HepG2 (cell line): ENCODE measurements around the gene AQP11. TPM values are rescaled to one million over a fixed set of nuclear protein-coding genes. Genes with fewer than 3 reads are reported as not detected.

Experiments used
- ATAC-seq: fragments of 200-7000 bp; cut with Tn5 transposase; 3 replicates; pipeline ENCODE4 v1.9.1; 2020; ENCODE audit warnings: mild to moderate bottlenecking, moderate library complexity
- BruUV-seq: library from RNA; stranded (reverse); fragments of 400-500 nt; replicated peaks from 2 replicates; lab custom pipeline; 2021; lab: Mats Ljungman, UMichigan
- CTCF ChIA-PET: fragments of 300-600 bp; formaldehyde crosslinking; extraction: SDS; loops from one replicate; lab custom pipeline; 2021; ENCODE audit warnings: low total read pairs, inconsistent platforms, low intra/inter-chr PET ratio; lab: Yijun Ruan, JAX
- POLR2A ChIA-PET: fragments of 350-600 bp; sonication (Branson Sonifier 250); formaldehyde crosslinking; loops from one replicate; lab custom pipeline; 2020; ENCODE audit warnings: antibody characterized with exemption, inconsistent platforms; lab: Yijun Ruan, JAX
- DNase-seq: peaks from one replicate; pipeline ENCODE4 v3.0.0-alpha.2; 2015; ENCODE audit warnings: low spot score
- FAIRE-seq: peaks from 3 replicates; lab custom pipeline; 2011; peaks lifted over from hg19 to GRCh38; lab: Jason Lieb, UNC
- H2AFZ ChIP-seq: one replicate; pipeline ENCODE4 v1.6.1; 2011; ENCODE audit warnings: low read length, inconsistent platforms
- H3K27ac ChIP-seq: fragments of 300-600 bp; 3 replicates; pipeline ENCODE4 v1.8.0; 2011; ENCODE audit warnings: mixed run types, mild to moderate bottlenecking, mixed read lengths, low read length, inconsistent platforms; ENCODE audit not compliant: insufficient read depth; ENCODE audit errors: extremely low read length
- H3K27me3 ChIP-seq, 2 experiments: fragments of 200-600 bp in 1 of 2; 2 replicates in 1 of 2; 3 replicates in 1 of 2; pipeline versions ENCODE4 v1.6.0 to v1.8.0; 2011; ENCODE audit warnings: low read length in 2 of 2, mild to moderate bottlenecking in 2 of 2, moderate library complexity in 2 of 2, inconsistent platforms in 1 of 2; ENCODE audit not compliant: insufficient read depth in 2 of 2, control insufficient read depth in 1 of 2
- H3K36me3 ChIP-seq, 2 experiments: fragments of 200-600 bp in 1 of 2; replicated peaks in 1 of 2; 2 replicates in 1 of 2; 3 replicates in 1 of 2; pipeline versions ENCODE4 v1.5.1 to v1.8.0; 2011; ENCODE audit warnings: low read length in 2 of 2, inconsistent platforms in 1 of 2; ENCODE audit not compliant: insufficient read depth in 2 of 2, control insufficient read depth in 1 of 2
- H3K4me1 ChIP-seq: 2 replicates; pipeline ENCODE4 v1.5.1; 2012; ENCODE audit warnings: low read length, inconsistent platforms; ENCODE audit not compliant: insufficient read depth
- H3K4me2 ChIP-seq: 2 replicates; pipeline ENCODE4 v1.6.0; 2011; ENCODE audit warnings: low read depth, low read length, inconsistent platforms
- H3K4me3 ChIP-seq, 3 experiments: fragments of 200-600 bp in 1 of 3; sonication (generic), shearing (Covaris generic) in 1 of 3; replicated peaks in 1 of 3; 2 replicates each; pipeline ENCODE4 v1.5.1; 2011 to 2016; ENCODE audit warnings: low read length in 3 of 3, inconsistent platforms in 2 of 3, low read depth in 2 of 3, mild to moderate bottlenecking in 2 of 3, control low read depth in 1 of 3, mixed read lengths in 1 of 3; ENCODE audit not compliant: insufficient read depth in 1 of 3
- H3K79me2 ChIP-seq: one replicate; pipeline ENCODE4 v1.6.1; 2011; ENCODE audit warnings: low read length, inconsistent platforms; ENCODE audit not compliant: insufficient read depth
- H3K9ac ChIP-seq: 2 replicates; pipeline ENCODE4 v1.6.0; 2011; ENCODE audit warnings: mild to moderate bottlenecking, low read depth, low read length, inconsistent platforms; ENCODE audit not compliant: insufficient read depth
- H3K9me3 ChIP-seq: 2 replicates; pipeline ENCODE4 v1.5.1; 2012; ENCODE audit warnings: mild to moderate bottlenecking, low read length
- H4K20me1 ChIP-seq: 2 replicates; pipeline ENCODE4 v1.6.0; 2011; ENCODE audit warnings: inconsistent platforms, mild to moderate bottlenecking, low read length, moderate library complexity; ENCODE audit not compliant: insufficient read depth
- EEA1 ChIP-seq: sonication (generic); formaldehyde crosslinking; IDR thresholded peaks from 2 replicates; pipeline ENCODE4 v1.5.1; 2020; ENCODE audit warnings: mild to moderate bottlenecking, missing genetic modification reagents, borderline replicate concordance
- IRF1 ChIP-seq: sonication (generic); formaldehyde crosslinking; IDR thresholded peaks from 2 replicates; pipeline ENCODE4 v1.4.0; 2020; ENCODE audit warnings: low read depth, mild to moderate bottlenecking, missing genetic modification reagents
- JARID2 ChIP-seq: sonication (generic); formaldehyde crosslinking; IDR thresholded peaks from 2 replicates; pipeline ENCODE4 v1.8.1; 2023; ENCODE audit warnings: missing genetic modification reagents, inconsistent platforms; ENCODE audit not compliant: insufficient replicate concordance
- NR2F2 ChIP-seq: IDR thresholded peaks from 2 replicates; pipeline ENCODE4 v1.6.1; 2012; ENCODE audit warnings: low read depth, inconsistent platforms, borderline replicate concordance
- SALL1 ChIP-seq: sonication (generic); formaldehyde crosslinking; IDR thresholded peaks from 2 replicates; pipeline ENCODE4 v1.8.0; 2022; ENCODE audit warnings: mild to moderate bottlenecking, missing genetic modification reagents
- TAF1 ChIP-seq: sonication (generic); formaldehyde crosslinking; IDR thresholded peaks from 2 replicates; pipeline ENCODE4 v1.4.0; 2020; ENCODE audit warnings: missing genetic modification reagents
- ZNF142 ChIP-seq: sonication (generic); formaldehyde crosslinking; IDR thresholded peaks from 2 replicates; pipeline ENCODE4 v1.4.0; 2020; ENCODE audit warnings: missing genetic modification reagents
- ZNF326 ChIP-seq: sonication (generic); formaldehyde crosslinking; IDR thresholded peaks from 2 replicates; pipeline ENCODE4 v1.4.0; 2020; ENCODE audit warnings: missing genetic modification reagents, borderline replicate concordance
- ZSCAN25 ChIP-seq: sonication (generic); formaldehyde crosslinking; IDR thresholded peaks from 2 replicates; pipeline ENCODE4 v1.8.0; 2022; ENCODE audit warnings: mild to moderate bottlenecking, missing genetic modification reagents
- ZSCAN31 ChIP-seq: sonication (generic); formaldehyde crosslinking; IDR thresholded peaks from 2 replicates; pipeline ENCODE4 v1.5.0; 2020; ENCODE audit warnings: low read depth, mild to moderate bottlenecking, missing genetic modification reagents
- WGBS: methylation state at CpG from one replicate; pipeline ENCODE4 v1.1.6; 2017; ENCODE audit warnings: low lambda C conversion rate; 5-methylcytosine and 5-hydroxymethylcytosine counted together
- in situ Hi-C: cut with HindIII; loops from 2 replicates; pipeline ENCODE4 v1.10.0; 2017; ENCODE audit warnings: low pct_unique_long_range_greater_than_20kb; ENCODE audit not compliant: extremely low pct_ligation_motif_present
- intact Hi-C: fragments of 100-400 bp; cut with micrococcal nuclease; formaldehyde crosslinking; loops from one replicate; pipeline ENCODE4 v1.10.0; 2022; ENCODE audit not compliant: unreplicated experiment
- polyA plus RNA-seq, 8 experiments: library from polyadenylated mRNA; depleted of rRNA in 3 of 8; stranded (reverse) in 7 of 8; unstranded in 1 of 8; fragments of >200 nt; fragmentation: Illumina TruSeq in 4 of 8; extraction: Trizol in 4 of 8; gene quantifications; 2 replicates each; pipeline versions ENCODE4 v1.2.1 to v1.2.3, GENCODE V29; 2011 to 2016; ENCODE audit warnings: low read depth in 4 of 8, missing spikeins in 1 of 8, mixed read lengths in 1 of 8; ENCODE audit not compliant: insufficient read depth in 1 of 8
- total RNA-seq, 5 experiments: library from RNA; depleted of rRNA; stranded (reverse); fragments of >200 nt; fragmentation: Illumina TruSeq; extraction: Trizol; gene quantifications; 2 replicates each; pipeline ENCODE4 v1.2.3, GENCODE V29; 2016; ENCODE audit warnings: low read depth in 1 of 5
- TF ChIP-seq, protein P1 (sequence below): sonication (generic); formaldehyde crosslinking; conservative IDR thresholded peaks from 2 replicates; pipeline ENCODE4 v1.4.0; 2020; ENCODE audit warnings: missing genetic modification reagents
- TF ChIP-seq, protein P2 (sequence below): IDR thresholded peaks from 2 replicates; pipeline ENCODE4 v1.6.1; 2016; ENCODE audit warnings: mild to moderate bottlenecking, missing biosample characterization, missing genetic modification reagents

The AQP11 gene
- total and polyA plus RNA-seq, 2 of the 13 experiments (the other 11 are each of a cell fraction or from before 2014, with no cell fraction given), result 10.4 to 15.3 TPM

GRCh38 chr11:77619576-77620198 is 29.9 kb downstream of the AQP11 start (continued):
- TF ChIP-seq ZNF142 (CRISPR knock-in tag), result no peak
- TF ChIP-seq SALL1 (CRISPR knock-in tag), result no peak
- no peak for TF ChIP-seq IRF1 (CRISPR knock-in tag)
- TF ChIP-seq, all 625 proteins: peak for 5

DNA sequence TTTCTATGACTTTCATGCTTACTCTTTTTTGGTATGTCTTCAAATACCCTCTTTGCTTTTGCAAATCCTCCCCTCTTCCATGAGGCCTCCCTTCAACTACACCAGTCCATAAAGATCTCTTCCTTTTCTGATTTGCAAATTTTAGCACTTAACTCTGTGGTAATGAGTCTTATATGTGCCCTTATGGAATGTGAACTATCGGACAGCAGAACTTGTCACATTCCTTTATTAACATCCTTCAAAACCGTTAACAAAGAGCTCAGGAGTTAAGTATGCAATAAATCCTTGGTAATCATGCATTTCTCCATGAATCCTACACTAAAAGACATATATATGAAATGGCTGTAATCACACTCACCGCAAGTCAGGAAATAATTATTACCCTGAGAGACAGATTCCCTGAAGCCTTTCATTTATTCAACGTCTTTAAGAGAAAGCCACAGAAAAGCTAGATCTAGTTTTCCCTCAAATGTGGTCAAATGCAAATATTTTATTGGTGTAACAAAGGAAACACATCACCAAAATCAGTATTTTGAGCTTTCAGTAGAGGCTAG is 40.5 kb downstream of the AQP11 start:
- no TSS peak for BruUV-seq
- H3K27ac ChIP-seq, result peak overlapping the region; percentile 58
- no peaks in the 10 kb centered on the region for H4K20me1 ChIP-seq
- 95% methylated on average over 4 of the region's 4 CpGs for WGBS
- intact Hi-C loops (no loop called here), in situ Hi-C loops (no loop called here)
- ATAC-seq (no peak), DNase-seq (no peak), FAIRE-seq (no peak)
- H3K9me3 ChIP-seq, result no peaks in the 10 kb centered on the region
- no peaks in the 10 kb centered on the region for H3K27me3 ChIP-seq
- peak overlapping the region; percentile 66 for H3K4me2 ChIP-seq
- no peak overlapping the region for H2AFZ ChIP-seq
- ChIA-PET POLR2A (no interaction called here), CTCF (no interaction called here)
- H3K79me2 ChIP-seq, result peaks cover 57% of the 10 kb centered on the region
- peaks cover 50% of the 10 kb centered on the region for H3K4me1 ChIP-seq
- peak overlapping the region in 1 of 3 experiments; percentile 3; a peak in 1 of 6 replicates for H3K4me3 ChIP-seq
- peaks cover 3 to 26% of the 10 kb centered on the region in 2 experiments; a peak in 4 of 5 replicates for H3K36me3 ChIP-seq
- peak overlapping the region; percentile 47; the same call in 1 of the 2 replicates for H3K9ac ChIP-seq
- TF ChIP-seq, protein P1, sequence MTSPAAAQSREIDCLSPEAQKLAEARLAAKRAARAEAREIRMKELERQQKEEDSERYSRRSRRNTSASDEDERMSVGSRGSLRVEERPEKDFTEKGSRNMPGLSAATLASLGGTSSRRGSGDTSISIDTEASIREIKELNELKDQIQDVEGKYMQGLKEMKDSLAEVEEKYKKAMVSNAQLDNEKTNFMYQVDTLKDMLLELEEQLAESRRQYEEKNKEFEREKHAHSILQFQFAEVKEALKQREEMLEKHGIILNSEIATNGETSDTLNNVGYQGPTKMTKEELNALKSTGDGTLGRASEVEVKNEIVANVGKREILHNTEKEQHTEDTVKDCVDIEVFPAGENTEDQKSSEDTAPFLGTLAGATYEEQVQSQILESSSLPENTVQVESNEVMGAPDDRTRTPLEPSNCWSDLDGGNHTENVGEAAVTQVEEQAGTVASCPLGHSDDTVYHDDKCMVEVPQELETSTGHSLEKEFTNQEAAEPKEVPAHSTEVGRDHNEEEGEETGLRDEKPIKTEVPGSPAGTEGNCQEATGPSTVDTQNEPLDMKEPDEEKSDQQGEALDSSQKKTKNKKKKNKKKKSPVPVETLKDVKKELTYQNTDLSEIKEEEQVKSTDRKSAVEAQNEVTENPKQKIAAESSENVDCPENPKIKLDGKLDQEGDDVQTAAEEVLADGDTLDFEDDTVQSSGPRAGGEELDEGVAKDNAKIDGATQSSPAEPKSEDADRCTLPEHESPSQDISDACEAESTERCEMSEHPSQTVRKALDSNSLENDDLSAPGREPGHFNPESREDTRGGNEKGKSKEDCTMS (CRISPR knock-in tag), result no peak
- TF ChIP-seq ZNF326 (no peak), JARID2 (CRISPR knock-in tag) (no peak), EEA1 (CRISPR knock-in tag) (no peak), TAF1 (CRISPR knock-in tag) (no peak), NR2F2 (no peak), ZSCAN25 (no peak), ZSCAN31 (CRISPR knock-in tag) (no peak)
- TF ChIP-seq, protein P2, sequence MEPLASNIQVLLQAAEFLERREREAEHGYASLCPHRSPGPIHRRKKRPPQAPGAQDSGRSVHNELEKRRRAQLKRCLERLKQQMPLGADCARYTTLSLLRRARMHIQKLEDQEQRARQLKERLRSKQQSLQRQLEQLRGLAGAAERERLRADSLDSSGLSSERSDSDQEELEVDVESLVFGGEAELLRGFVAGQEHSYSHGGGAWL (CRISPR knock-in tag), result no peak
